GM21423 (cell line): ENCODE data around the gene SENP1.

Experiments
- ATAC-seq: cut with Tn5 transposase; IDR thresholded peaks from one replicate; pipeline ENCODE4 v1.9.1; 2021; ENCODE audit warnings: mild to moderate bottlenecking, moderate library complexity; ENCODE audit not compliant: unreplicated experiment

The SENP1 gene

DNA sequence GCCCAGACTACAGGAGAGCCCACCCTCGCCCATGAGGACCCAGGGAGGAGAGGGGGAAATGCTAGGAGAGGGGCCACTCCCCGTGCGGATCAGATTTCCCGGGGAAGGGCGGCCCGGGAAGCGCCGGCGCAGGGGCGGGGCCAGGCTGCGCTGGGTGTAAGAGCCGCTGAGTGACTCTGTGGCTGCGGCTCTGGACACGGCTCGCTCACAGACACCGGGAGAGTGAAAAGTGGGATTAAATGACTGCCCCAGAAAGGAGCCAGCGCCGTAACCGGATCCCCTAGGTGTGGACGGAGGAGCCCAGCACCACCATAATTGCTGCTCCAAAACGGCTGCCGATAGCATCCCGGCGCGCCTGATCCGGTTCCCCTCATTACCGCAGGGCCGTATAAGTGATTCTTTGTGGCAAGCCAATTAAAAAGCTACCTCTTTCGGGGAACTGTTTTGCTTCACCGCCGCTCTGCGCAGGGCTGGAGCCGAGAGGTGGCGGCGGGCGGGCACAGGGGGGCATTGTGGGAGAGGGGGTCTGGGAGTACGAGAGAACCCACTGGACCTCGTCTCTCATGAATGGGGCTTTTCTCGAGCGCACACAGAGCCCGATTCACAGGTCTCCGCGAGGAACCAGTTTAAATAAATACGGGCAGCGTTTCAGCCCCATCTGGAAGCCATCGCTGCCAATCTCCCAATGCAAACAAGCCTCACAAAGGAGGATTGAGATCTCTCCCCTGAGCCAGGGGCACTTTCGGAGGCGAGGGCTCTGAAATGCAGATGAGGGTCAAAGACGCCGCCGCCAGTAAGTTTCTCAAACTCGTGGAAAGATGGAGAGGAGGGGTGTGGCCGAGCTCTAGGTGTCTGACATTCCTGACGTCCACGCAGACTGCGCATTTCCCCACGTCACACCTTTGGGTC is 104.1 kb downstream of the SENP1 start:
- ATAC-seq = no peak

DNA sequence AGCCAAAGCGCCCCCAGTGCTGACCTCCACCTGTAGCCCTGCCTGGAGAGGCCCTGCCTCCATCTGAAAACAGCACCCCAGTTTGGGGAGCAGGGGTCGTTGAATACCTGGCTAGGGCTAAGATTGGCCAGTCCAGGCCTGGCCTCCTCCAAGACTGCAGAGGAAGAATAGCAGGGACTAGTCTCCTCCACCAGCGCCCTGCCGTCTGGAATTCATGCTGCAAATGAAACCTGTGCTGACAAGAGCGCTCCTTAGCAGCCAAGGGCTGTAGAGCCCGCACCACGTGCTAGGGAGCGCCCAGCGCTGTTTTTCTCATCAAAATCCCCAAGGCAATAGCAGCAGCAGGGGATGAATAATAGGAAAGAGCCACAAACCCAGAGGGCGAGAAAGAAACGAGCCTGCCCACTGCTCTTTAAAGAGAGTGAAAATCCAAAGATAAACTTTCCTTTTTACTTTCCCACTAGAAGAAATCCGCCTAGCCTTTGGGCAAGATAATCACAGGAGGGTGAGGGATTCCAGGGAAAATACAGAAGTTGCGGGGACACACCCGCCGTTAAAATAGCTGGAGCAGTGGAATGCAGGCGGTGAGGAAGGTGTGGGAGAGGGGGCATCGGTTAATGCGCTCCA is 104.9 kb downstream of the SENP1 start:
- no peak for ATAC-seq

DNA sequence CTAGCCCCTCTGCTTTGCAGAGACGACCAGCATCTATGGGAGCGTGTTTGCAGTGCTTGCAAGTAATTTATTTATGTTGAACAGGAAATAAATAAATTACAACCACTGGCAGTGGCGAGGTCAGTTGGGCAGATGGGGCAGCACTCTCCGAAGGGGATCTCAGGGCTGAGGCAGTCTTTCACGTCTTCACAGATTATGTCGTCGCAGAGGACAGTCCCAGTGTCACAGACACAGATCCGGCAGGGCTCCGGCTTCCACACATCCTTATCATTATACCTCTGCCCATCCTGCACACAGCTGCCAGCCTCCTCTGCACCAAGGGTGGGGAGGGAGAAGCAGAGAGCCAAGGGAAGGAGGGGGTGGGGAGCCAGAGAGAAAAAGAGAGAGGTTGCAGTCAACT is 106.1 kb downstream of the SENP1 start:
- no peak for ATAC-seq

DNA sequence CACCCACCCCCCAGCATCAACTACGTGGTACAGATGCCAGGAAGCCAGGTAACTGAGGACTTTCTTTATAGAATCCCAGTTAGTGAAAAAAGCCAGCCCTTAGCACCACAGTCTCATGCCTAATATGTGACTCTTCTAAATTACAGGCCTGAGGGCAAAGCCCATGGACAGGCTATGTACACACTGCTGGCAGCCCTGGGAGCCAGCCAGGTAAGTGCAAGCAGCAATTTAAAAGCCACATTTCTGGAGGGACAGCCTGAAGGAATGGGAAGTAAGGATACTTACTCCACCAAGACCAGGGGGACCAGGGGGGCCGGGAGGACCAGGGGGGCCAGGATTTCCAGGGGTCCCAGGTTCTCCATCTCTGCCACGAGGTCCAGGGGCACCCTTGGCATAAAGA is 108.6 kb downstream of the SENP1 start:
- no peak for ATAC-seq

DNA sequence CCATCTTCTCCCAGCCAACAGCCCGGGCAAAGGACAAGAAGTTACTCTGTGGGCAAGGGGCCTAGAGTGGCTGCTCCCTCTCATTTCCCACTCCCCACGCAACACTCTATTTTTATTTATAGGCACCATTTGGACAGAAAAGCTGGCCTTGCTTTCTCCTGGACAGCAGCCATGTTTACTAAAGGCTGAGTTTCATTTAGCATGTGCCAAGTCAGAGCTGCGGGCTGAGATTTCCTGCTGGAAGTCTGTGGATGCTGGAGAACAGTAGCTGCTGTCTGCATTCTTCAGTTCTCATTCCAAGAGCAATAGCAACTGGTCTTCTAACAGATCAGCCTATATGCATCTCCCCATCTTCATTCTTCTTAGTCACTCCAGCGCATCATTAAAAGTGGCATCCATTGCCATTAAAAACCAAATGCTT is 109.9 kb downstream of the SENP1 start:
- ATAC-seq = no peak

DNA sequence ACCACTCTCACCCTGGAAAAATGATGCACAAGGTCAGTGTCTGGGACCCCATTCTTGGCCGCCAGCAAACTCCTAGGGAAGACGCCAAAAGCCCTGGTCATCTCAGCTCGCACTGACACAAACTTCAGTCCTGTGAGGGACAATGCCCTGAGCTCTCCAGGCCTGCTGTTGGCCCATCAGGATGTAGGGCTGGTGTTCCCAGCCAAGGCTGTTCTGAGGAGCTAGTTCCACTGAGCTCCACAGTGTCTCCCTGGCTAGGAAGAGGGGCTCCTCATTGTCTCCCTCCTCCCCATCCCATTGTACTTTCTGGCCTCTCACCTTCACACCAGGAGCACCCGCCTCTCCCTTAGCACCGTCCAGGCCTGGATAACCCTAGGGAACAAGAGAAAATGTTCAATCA is 112.4 kb downstream of the SENP1 start:
- no peak for ATAC-seq
